CD14-positive monocyte (primary cell): ENCODE results near the gene HAGHL. TPM values are rescaled to one million over a fixed set of nuclear protein-coding genes. Genes with fewer than 3 reads are reported as not detected.

Experiments
- DNase-seq, 3 donors: peaks; one replicate each; pipeline ENCODE4 v3.0.0-alpha.2; 2011 to 2022
- H2AFZ ChIP-seq: 2 replicates; pipeline ENCODE4 v1.6.0; 2012; ENCODE audit warnings: mild to moderate bottlenecking, low read depth, low read length, inconsistent platforms; ENCODE audit not compliant: insufficient read depth, poor library complexity, severe bottlenecking
- H3K27ac ChIP-seq, 2 donors: 1 replicate in 1 of 2; 2 replicates in 1 of 2; pipeline ENCODE4 v1.5.1; 2012 to 2013; ENCODE audit warnings: low read length in 2 of 2, control low read depth in 1 of 2, inconsistent platforms in 1 of 2, low read depth in 1 of 2, mild to moderate bottlenecking in 1 of 2
- H3K27me3 ChIP-seq, 2 donors: one replicate each; pipeline versions ENCODE4 v1.6.0 to v1.6.1; 2011 to 2013; ENCODE audit warnings: low read length in 2 of 2; ENCODE audit not compliant: control insufficient read depth in 2 of 2, insufficient read depth in 2 of 2
- H3K36me3 ChIP-seq, 2 donors: replicated peaks in 1 of 2; 1 replicate in 1 of 2; 2 replicates in 1 of 2; pipeline versions ENCODE4 v1.5.1 to v1.6.1; 2012 to 2013; ENCODE audit warnings: low read length in 2 of 2, control low read depth in 1 of 2, inconsistent platforms in 1 of 2, mild to moderate bottlenecking in 1 of 2; ENCODE audit not compliant: insufficient read depth in 2 of 2, control insufficient read depth in 1 of 2
- H3K4me1 ChIP-seq, 2 donors: 1 replicate in 1 of 2; 2 replicates in 1 of 2; pipeline versions ENCODE4 v1.5.1 to v1.6.1; 2012 to 2013; ENCODE audit warnings: low read length in 2 of 2, control low read depth in 1 of 2, inconsistent platforms in 1 of 2, mild to moderate bottlenecking in 1 of 2, moderate library complexity in 1 of 2; ENCODE audit not compliant: insufficient read depth in 2 of 2, control insufficient read depth in 1 of 2
- H3K4me2 ChIP-seq: replicated peaks from 2 replicates; pipeline ENCODE3; 2012; ENCODE audit warnings: low read length, moderate library complexity, mild to moderate bottlenecking; ENCODE audit not compliant: poor library complexity, severe bottlenecking; ENCODE audit errors: extremely low read depth
- H3K4me3 ChIP-seq, 3 experiments: fragments of 200-600 bp in 1 of 3; sonication (generic) in 1 of 3; replicated peaks in 1 of 3; 1 replicate in 2 of 3; 2 replicates in 1 of 3; pipeline ENCODE4 v1.5.1; 2011 to 2013; ENCODE audit warnings: low read length in 3 of 3, mild to moderate bottlenecking in 3 of 3, control low read depth in 2 of 3, low read depth in 2 of 3, inconsistent platforms in 1 of 3, moderate library complexity in 1 of 3
- H3K79me2 ChIP-seq: 2 replicates; pipeline ENCODE4 v1.6.0; 2012; ENCODE audit warnings: mild to moderate bottlenecking, control low read depth, inconsistent platforms, low read length, moderate library complexity; ENCODE audit not compliant: insufficient read depth
- H3K9ac ChIP-seq: 2 replicates; pipeline ENCODE4 v1.6.0; 2017; ENCODE audit warnings: low read length, mild to moderate bottlenecking; ENCODE audit not compliant: insufficient read depth, poor library complexity, severe bottlenecking
- H3K9me3 ChIP-seq, 2 donors: replicated peaks in 1 of 2; 1 replicate in 1 of 2; 2 replicates in 1 of 2; pipeline versions ENCODE4 v1.5.1 to v1.6.1; 2012 to 2013; ENCODE audit warnings: low read length in 2 of 2, control low read depth in 1 of 2; ENCODE audit not compliant: control insufficient read depth in 1 of 2, insufficient read depth in 1 of 2
- H4K20me1 ChIP-seq: 2 replicates; pipeline ENCODE4 v1.6.0; 2012; ENCODE audit warnings: mild to moderate bottlenecking, low read length, control low read depth, moderate library complexity; ENCODE audit not compliant: insufficient read depth
- H3K27ac Mint-ChIP-seq, 7 donors: one replicate each; pipeline ENCODE4 v1.8.0; 2020; ENCODE audit warnings: mild to moderate bottlenecking in 7 of 7, mixed read lengths in 7 of 7, moderate library complexity in 6 of 7, inconsistent platforms in 2 of 7
- H3K27me3 Mint-ChIP-seq, 3 donors: one replicate each; pipeline ENCODE4 v1.8.0; 2021 to 2022; ENCODE audit warnings: low read depth in 3 of 3, mild to moderate bottlenecking in 3 of 3, mixed read lengths in 3 of 3, moderate library complexity in 3 of 3, inconsistent platforms in 1 of 3
- H3K36me3 Mint-ChIP-seq, 2 donors: one replicate each; pipeline ENCODE4 v1.8.0; 2020; ENCODE audit warnings: mixed read lengths in 2 of 2, inconsistent platforms in 1 of 2, mild to moderate bottlenecking in 1 of 2
- H3K4me1 Mint-ChIP-seq: one replicate; pipeline ENCODE4 v1.8.0; 2020; ENCODE audit warnings: mild to moderate bottlenecking, mixed read lengths
- H3K4me3 Mint-ChIP-seq, 2 donors: one replicate each; pipeline ENCODE4 v1.8.0; 2020; ENCODE audit warnings: mild to moderate bottlenecking in 2 of 2, mixed read lengths in 2 of 2, moderate library complexity in 1 of 2
- H3K9me3 Mint-ChIP-seq, 7 donors: one replicate each; pipeline ENCODE4 v1.8.0; 2020 to 2022; ENCODE audit warnings: mixed read lengths in 7 of 7, mild to moderate bottlenecking in 6 of 7, moderate library complexity in 6 of 7, inconsistent platforms in 2 of 7
- CTCF ChIP-seq: fragments of 200-600 bp; IDR thresholded peaks from one replicate; pipeline ENCODE4 v1.8.0; 2022; ENCODE audit warnings: antibody characterized with exemption, mild to moderate bottlenecking
- WGBS: methylation state at CpG from one replicate; pipeline ENCODE4 v1.1.5; 2013; ENCODE audit warnings: missing lambda C conversion rate; ENCODE audit not compliant: insufficient coverage; 5-methylcytosine and 5-hydroxymethylcytosine counted together
- intact Hi-C, 2 donors: fragments of 100-400 bp; cut with micrococcal nuclease; formaldehyde crosslinking; loops; one replicate each; pipeline versions ENCODE4 v1.15.0 to v1.15.1; 2023
- polyA plus RNA-seq, 3 donors: library from polyadenylated mRNA; depleted of rRNA in 1 of 3; unstranded in 2 of 3; stranded (reverse) in 1 of 3; fragments of 300-500 nt in 2 of 3; fragments of >200 nt in 1 of 3; fragmentation: Illumina TruSeq in 2 of 3; gene quantifications; 1 replicate in 2 of 3; 2 replicates in 1 of 3; pipeline ENCODE4 v1.2.3, GENCODE V29; 2012 to 2021

The HAGHL gene
- polyA plus RNA-seq, 3 donors: 0.60 to 8.9 (median 1.5) TPM

DNA sequence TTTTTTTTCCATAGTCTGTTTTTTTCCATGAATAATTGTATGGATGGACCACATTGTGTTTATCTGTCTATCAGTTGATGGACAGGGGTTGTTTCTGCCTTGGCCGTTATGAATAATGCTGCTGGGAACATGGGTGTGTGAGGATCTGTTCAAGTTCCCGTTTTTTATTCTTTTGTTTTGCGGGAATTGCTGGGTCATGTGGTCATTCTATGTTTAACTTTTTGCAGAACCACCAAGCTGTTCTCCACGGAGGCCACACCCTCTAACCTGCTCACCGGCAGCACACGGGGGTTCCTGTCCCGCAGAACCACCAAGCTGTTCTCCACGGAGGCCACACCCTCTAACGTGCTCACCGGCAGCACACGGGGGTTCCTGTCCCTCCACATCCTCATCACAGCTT is 27.8 kb downstream of the HAGHL start:
- peaks cover 0 to 4% (median 1%) of the 10 kb centered on the region in 3 donors for H3K27me3 Mint-ChIP-seq
- H3K9ac ChIP-seq: no peak overlapping the region
- H3K27ac Mint-ChIP-seq: peak overlapping the region; percentile 26 to 77 (median 63)
- H3K4me1 ChIP-seq: peaks cover 33 to 41% of the 10 kb centered on the region in 2 donors
- 0% methylated on average over 1 of the region's 11 CpGs for WGBS
- peak overlapping the region; percentile 11 to 49 for H3K27ac ChIP-seq
- TF ChIP-seq CTCF: no peak
- peak; percentile 56 to 71 (median 62) for DNase-seq
- peaks cover 0 to 5% (median 3%) of the 10 kb centered on the region in 7 donors for H3K9me3 Mint-ChIP-seq
- H4K20me1 ChIP-seq: no peaks in the 10 kb centered on the region
- H3K36me3 Mint-ChIP-seq: peaks cover 0 to 2% of the 10 kb centered on the region in 2 donors
- no peaks in the 10 kb centered on the region for H3K9me3 ChIP-seq
- no peaks in the 10 kb centered on the region for H3K27me3 ChIP-seq
- peak overlapping the region in 1 of 3 experiments; percentile 68 for H3K4me3 ChIP-seq
- peak overlapping the region; percentile 51 to 53 for H3K4me3 Mint-ChIP-seq
- intact Hi-C loops: no loop called here
- H3K36me3 ChIP-seq: no peaks in the 10 kb centered on the region
- H2AFZ ChIP-seq: peak overlapping the region; percentile 48
- H3K79me2 ChIP-seq: no peaks in the 10 kb centered on the region
- H3K4me2 ChIP-seq: peak overlapping the region; percentile 70
- peaks cover 35% of the 10 kb centered on the region for H3K4me1 Mint-ChIP-seq

GRCh38 chr16:756428-756827 is 29.5 kb downstream of the HAGHL start:
- no peaks in the 10 kb centered on the region for H4K20me1 ChIP-seq
- H3K27ac ChIP-seq: no peak overlapping the region
- Mint-ChIP-seq H3K9me3 (peaks cover 0 to 5% (median 3%) of the 10 kb centered on the region in 7 donors), H3K4me1 (peaks cover 35% of the 10 kb centered on the region), H3K36me3 (peaks cover 0 to 2% of the 10 kb centered on the region in 2 donors), H3K27me3 (peaks cover 0 to 4% (median 1%) of the 10 kb centered on the region in 3 donors), H3K27ac (no peak overlapping the region), H3K4me3 (no peak overlapping the region)
- no peaks in the 10 kb centered on the region for H3K9me3 ChIP-seq
- H3K27me3 ChIP-seq: no peaks in the 10 kb centered on the region
- H3K36me3 ChIP-seq: no peaks in the 10 kb centered on the region
- H3K4me3 ChIP-seq: no peak overlapping the region
- intact Hi-C loops: no loop called here
- 95% methylated on average over 4 of the region's 5 CpGs for WGBS
- peaks cover 33 to 41% of the 10 kb centered on the region in 2 donors for H3K4me1 ChIP-seq
- H3K4me2 ChIP-seq: no peak overlapping the region
- no peaks in the 10 kb centered on the region for H3K79me2 ChIP-seq
- no peak overlapping the region for H2AFZ ChIP-seq
- DNase-seq: no peak
- TF ChIP-seq CTCF: no peak
- H3K9ac ChIP-seq: no peak overlapping the region
